Thoracic aorta (tissue), 2 donors: ENCODE results near the gene SNX5. TPM values are rescaled to one million over a fixed set of nuclear protein-coding genes. Genes with fewer than 3 reads are reported as not detected.

Source experiments
- ATAC-seq: fragments of 150-250 bp; one replicate; pipeline ENCODE4 v1.8.0; 2017; ENCODE audit warnings: low read depth; ENCODE audit not compliant: insufficient number of reproducible peaks, low FRiP score
- DNase-seq: peaks from one replicate; pipeline ENCODE4 v3.0.0-alpha.2; 2020; ENCODE audit warnings: low spot score
- H3K27ac ChIP-seq, 2 donors: fragments of 200-600 bp; sonication (generic); 1 replicate in 1 of 2; 2 replicates in 1 of 2; pipeline ENCODE4 v1.5.1; 2016; ENCODE audit warnings: mild to moderate bottlenecking in 2 of 2, moderate library complexity in 2 of 2
- H3K27me3 ChIP-seq: fragments of 200-600 bp; sonication (generic); replicated peaks from 2 replicates; pipeline ENCODE4 v1.6.0; 2016; ENCODE audit warnings: mild to moderate bottlenecking; ENCODE audit not compliant: insufficient read depth
- H3K36me3 ChIP-seq: fragments of 200-600 bp; sonication (generic); one replicate; pipeline ENCODE4 v1.5.1; 2016
- H3K4me1 ChIP-seq, 2 donors: fragments of 200-600 bp; sonication (generic); 1 replicate in 1 of 2; 2 replicates in 1 of 2; pipeline versions ENCODE4 v1.5.1 to v1.6.0; 2016; ENCODE audit warnings: low read depth in 2 of 2, mild to moderate bottlenecking in 1 of 2; ENCODE audit not compliant: control insufficient read depth in 1 of 2
- H3K4me3 ChIP-seq: fragments of 200-600 bp; sonication (generic); 2 replicates; pipeline ENCODE4 v1.5.1; 2016; ENCODE audit warnings: mild to moderate bottlenecking
- H3K9me3 ChIP-seq: fragments of 200-600 bp; sonication (generic); 2 replicates; pipeline ENCODE4 v1.5.1; 2016
- total RNA-seq, 2 donors: library from RNA; depleted of rRNA; stranded (reverse); fragments of >200 nt; gene quantifications; one replicate each; pipeline versions ENCODE4 v1.1.0 to v1.2.3, GENCODE V29; 2016
- TF ChIP-seq, protein P1 (sequence below): fragments of 200-600 bp; sonication (generic); IDR thresholded peaks from one replicate; pipeline ENCODE4 v1.5.1; 2019; ENCODE audit warnings: antibody characterized with exemption

The SNX5 gene
- total RNA-seq, 2 donors from 2014 or later, result 63.0 to 112 TPM

- no peak overlapping the region for H3K4me3 ChIP-seq
- TF ChIP-seq, protein P1, sequence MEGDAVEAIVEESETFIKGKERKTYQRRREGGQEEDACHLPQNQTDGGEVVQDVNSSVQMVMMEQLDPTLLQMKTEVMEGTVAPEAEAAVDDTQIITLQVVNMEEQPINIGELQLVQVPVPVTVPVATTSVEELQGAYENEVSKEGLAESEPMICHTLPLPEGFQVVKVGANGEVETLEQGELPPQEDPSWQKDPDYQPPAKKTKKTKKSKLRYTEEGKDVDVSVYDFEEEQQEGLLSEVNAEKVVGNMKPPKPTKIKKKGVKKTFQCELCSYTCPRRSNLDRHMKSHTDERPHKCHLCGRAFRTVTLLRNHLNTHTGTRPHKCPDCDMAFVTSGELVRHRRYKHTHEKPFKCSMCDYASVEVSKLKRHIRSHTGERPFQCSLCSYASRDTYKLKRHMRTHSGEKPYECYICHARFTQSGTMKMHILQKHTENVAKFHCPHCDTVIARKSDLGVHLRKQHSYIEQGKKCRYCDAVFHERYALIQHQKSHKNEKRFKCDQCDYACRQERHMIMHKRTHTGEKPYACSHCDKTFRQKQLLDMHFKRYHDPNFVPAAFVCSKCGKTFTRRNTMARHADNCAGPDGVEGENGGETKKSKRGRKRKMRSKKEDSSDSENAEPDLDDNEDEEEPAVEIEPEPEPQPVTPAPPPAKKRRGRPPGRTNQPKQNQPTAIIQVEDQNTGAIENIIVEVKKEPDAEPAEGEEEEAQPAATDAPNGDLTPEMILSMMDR, result no peak
- no peak for DNase-seq
- H3K27me3 ChIP-seq, result no peaks in the 10 kb centered on the region
- no peak for ATAC-seq
- no peaks in the 10 kb centered on the region for H3K36me3 ChIP-seq
- peaks cover 0 to 7% of the 10 kb centered on the region in 2 donors for H3K4me1 ChIP-seq
- H3K9me3 ChIP-seq, result no peaks in the 10 kb centered on the region
- H3K27ac ChIP-seq, result no peak overlapping the region
These were observed 43.5 kb upstream of the SNX5 start for GRCh38 chr20:18011951-18012645.

DNA sequence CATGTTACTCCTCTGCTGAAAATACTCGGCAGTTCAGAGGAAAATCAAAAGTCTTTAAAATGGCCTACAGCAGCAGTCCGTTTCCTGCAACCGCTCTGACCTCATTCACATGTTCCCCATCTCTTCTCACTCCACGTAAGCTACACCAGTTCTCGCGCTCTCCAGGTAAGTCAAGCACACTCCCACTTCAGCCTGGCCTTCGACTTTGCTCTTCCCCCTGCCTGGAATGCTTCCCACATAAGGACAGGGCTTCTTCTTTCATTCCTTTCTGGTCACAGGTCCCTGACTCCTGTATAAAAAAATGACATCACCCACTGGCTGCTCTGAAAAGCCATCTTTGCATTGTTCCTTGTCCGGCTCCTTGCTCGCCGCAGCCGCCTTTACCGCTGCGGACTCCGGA is 42.9 kb upstream of the SNX5 start:
- Histone ChIP-seq H3K36me3 (no peaks in the 10 kb centered on the region), H3K27ac (no peak overlapping the region), H3K9me3 (no peaks in the 10 kb centered on the region), H3K4me1 (peaks cover 0 to 7% of the 10 kb centered on the region in 2 donors), H3K27me3 (no peaks in the 10 kb centered on the region), H3K4me3 (no peak overlapping the region)
- DNase-seq (no peak), ATAC-seq (no peak)
- TF ChIP-seq, protein P1, result no peak

GRCh38 chr20:18009116-18009515 is 40.5 kb upstream of the SNX5 start:
- Histone ChIP-seq H3K27me3 (no peaks in the 10 kb centered on the region), H3K4me3 (no peak overlapping the region), H3K36me3 (no peaks in the 10 kb centered on the region), H3K27ac (no peak overlapping the region), H3K9me3 (no peaks in the 10 kb centered on the region), H3K4me1 (peaks cover 0 to 7% of the 10 kb centered on the region in 2 donors)
- no peak for DNase-seq
- no peak for ATAC-seq
- TF ChIP-seq, protein P1, result no peak

GRCh38 chr20:18007534-18008292 is 39.1 kb upstream of the SNX5 start:
- no peak for ATAC-seq
- Histone ChIP-seq H3K27me3 (no peaks in the 10 kb centered on the region), H3K4me3 (no peak overlapping the region), H3K4me1 (peaks cover 0 to 7% of the 10 kb centered on the region in 2 donors), H3K9me3 (no peaks in the 10 kb centered on the region), H3K27ac (no peak overlapping the region), H3K36me3 (no peaks in the 10 kb centered on the region)
- DNase-seq, result no peak
- TF ChIP-seq, protein P1, result no peak

GRCh38 chr20:18006684-18007083 is 38.1 kb upstream of the SNX5 start:
- Histone ChIP-seq H3K4me1 (peaks cover 0 to 8% of the 10 kb centered on the region in 2 donors), H3K27me3 (no peaks in the 10 kb centered on the region), H3K9me3 (no peaks in the 10 kb centered on the region), H3K36me3 (no peaks in the 10 kb centered on the region), H3K27ac (no peak overlapping the region), H3K4me3 (no peak overlapping the region)
- no peak for ATAC-seq
- no peak for DNase-seq
- TF ChIP-seq, protein P1, result no peak
